HK-2 (cell line): Measurements from ENCODE around the gene CBX1.

Experiments used
- DNase-seq: peaks from one replicate; pipeline ENCODE4 v3.0.0-alpha.2; 2018; ENCODE audit not compliant: unreplicated experiment

CBX1 gene

GRCh38 chr17:48025904-48026501, 75.3 kb downstream of the CBX1 start:
- no peak for DNase-seq

GRCh38 chr17:48025040-48025903, 76.0 kb downstream of the CBX1 start:
- peak; percentile 99 for DNase-seq

GRCh38 chr17:48024149-48025039, 76.9 kb downstream of the CBX1 start:
- peak; percentile 51 for DNase-seq

DNA sequence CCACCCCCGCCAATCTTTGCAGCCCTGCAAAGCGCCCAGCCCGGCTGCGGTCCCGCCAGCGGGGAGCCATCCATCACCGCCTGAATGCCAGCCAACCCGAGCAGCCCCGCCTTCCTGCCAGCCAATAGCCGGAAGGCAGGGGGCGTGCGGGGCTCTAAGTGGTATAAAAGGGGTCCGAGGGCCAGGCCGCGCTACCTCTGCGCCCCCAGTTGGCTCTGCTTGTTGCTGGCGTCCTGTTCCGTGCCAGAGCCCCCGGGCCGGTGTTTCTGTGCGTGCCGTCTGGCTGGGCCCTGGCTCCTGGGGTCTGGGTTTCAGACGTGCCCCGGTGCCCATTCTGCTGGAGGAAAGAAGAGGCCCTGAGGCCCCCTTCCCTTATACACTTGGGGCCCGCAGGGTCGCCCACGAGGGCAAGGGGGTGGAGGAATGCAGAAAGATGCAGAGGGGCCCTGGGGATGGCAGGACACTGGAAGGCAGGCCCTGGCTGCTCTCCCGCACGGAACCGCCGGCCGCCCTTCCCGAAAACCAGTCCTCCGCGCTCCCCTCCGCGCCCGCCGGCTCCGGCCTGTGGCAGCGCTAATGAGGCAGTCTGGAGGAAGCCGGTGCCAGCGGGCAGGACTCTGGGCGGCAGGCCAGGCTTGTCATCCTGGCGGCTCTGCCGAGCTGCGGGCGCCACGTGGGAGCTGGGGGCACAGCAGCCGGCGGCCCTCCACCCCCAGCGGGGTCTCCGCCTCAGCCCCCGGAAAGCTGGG, 77.7 kb downstream of the CBX1 start:
- peak; percentile 87 for DNase-seq

DNA sequence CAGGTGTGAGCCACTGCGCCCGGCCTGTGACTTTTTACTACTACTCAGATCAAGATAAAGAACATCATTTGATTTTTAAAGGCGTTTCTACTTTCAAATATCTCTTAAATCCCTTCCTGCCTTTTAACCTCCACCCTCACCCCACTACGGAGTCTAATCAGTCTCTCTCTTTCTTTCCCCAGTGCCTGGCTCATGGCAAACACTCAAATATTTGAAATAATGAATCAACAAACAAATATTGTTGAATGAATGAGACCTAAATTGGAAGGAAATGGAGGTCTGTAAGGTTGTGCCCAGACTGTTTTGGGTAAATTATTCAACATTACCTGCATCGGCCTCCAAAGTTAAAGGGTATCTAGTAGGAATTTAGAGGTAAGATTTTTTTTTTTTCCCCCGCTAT, 78.4 kb downstream of the CBX1 start:
- DNase-seq: no peak

DNA sequence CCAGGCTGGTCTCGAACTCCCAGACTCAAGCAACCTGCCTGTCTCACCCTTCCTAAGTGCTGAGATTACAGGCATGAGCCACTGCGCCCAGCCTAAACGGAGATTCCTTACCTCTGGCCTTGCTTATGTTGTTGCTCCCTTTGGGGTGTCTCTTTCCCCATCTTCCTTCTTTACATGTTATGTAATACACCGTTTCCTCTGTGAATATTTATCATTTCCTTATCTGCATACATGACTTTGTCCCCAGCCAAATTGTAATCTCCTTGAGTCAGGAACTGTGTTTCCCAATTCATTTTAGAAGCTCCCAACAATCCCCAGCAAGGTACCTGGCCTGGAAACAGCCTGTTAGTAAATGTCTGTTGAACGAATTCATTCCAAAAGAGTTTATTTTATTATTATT, 79.3 kb downstream of the CBX1 start:
- no peak for DNase-seq
